Thyroid gland (tissue), 4 donors: ENCODE results near the gene SGPL1. TPM values are rescaled to one million over a fixed set of nuclear protein-coding genes. Genes with fewer than 3 reads are reported as not detected.

Experiments
- DNase-seq, 2 donors: peaks; one replicate each; pipeline ENCODE4 v3.0.0-alpha.2; 2019
- H3K27ac ChIP-seq, 3 donors: fragments of 200-600 bp; sonication (generic); 1 replicate in 2 of 3; 2 replicates in 1 of 3; pipeline ENCODE4 v1.5.1; 2016 to 2019; ENCODE audit warnings: mild to moderate bottlenecking in 1 of 3, moderate library complexity in 1 of 3
- H3K27me3 ChIP-seq: fragments of 200-600 bp; sonication (generic); one replicate; pipeline ENCODE4 v1.5.1; 2019
- H3K36me3 ChIP-seq, 2 donors: fragments of 200-600 bp; sonication (generic); one replicate each; pipeline ENCODE4 v1.5.1; 2016 to 2019
- H3K4me1 ChIP-seq, 2 donors: fragments of 200-600 bp; sonication (generic); one replicate each; pipeline ENCODE4 v1.5.1; 2017 to 2019
- H3K4me3 ChIP-seq, 3 donors: fragments of 200-600 bp; sonication (generic); replicated peaks in 1 of 3; 1 replicate in 2 of 3; 2 replicates in 1 of 3; pipeline ENCODE4 v1.5.1; 2016; ENCODE audit warnings: mild to moderate bottlenecking in 1 of 3
- H3K9me3 ChIP-seq: fragments of 200-600 bp; sonication (generic); one replicate; pipeline ENCODE4 v1.5.1; 2017
- POLR2A ChIP-seq, 2 donors: fragments of 450-650 bp; IDR thresholded peaks; one replicate each; pipeline ENCODE4 v1.6.1; 2017; ENCODE audit warnings: antibody characterized with exemption in 2 of 2, mild to moderate bottlenecking in 2 of 2, moderate library complexity in 1 of 2
- WGBS, 2 donors: methylation state at CpG; one replicate each; pipeline ENCODE4 v1.1.5; 2017; 5-methylcytosine and 5-hydroxymethylcytosine counted together
- intact Hi-C: fragments of 100-400 bp; cut with DNase I; formaldehyde crosslinking; loops from one replicate; pipeline ENCODE4 v1.15.1; 2023
- small RNA-seq: library from RNA; depleted of rRNA; stranded (forward); fragments of <200 nt; gene quantifications from one replicate; pipeline ENCODE3, GENCODE V24; 2016
- total RNA-seq, 4 donors: library from RNA; depleted of rRNA; stranded (reverse); fragments of >200 nt; gene quantifications; one replicate each; pipeline ENCODE4 v1.2.3, GENCODE V29; 2016
- TF ChIP-seq, protein P1 (sequence below), 6 experiments: fragments of 200-600 bp in 3 of 6; fragments of 450-650 bp in 3 of 6; sonication (generic) in 3 of 6; IDR thresholded peaks; one replicate each; pipeline ENCODE4 v1.5.1; 2016 to 2019; ENCODE audit warnings: antibody characterized with exemption in 6 of 6, mild to moderate bottlenecking in 2 of 6, inconsistent platforms in 1 of 6, moderate library complexity in 1 of 6

Gene SGPL1
- total RNA-seq, 4 donors from 2014 or later: 40.6 to 64.4 (median 46.1) TPM

DNA sequence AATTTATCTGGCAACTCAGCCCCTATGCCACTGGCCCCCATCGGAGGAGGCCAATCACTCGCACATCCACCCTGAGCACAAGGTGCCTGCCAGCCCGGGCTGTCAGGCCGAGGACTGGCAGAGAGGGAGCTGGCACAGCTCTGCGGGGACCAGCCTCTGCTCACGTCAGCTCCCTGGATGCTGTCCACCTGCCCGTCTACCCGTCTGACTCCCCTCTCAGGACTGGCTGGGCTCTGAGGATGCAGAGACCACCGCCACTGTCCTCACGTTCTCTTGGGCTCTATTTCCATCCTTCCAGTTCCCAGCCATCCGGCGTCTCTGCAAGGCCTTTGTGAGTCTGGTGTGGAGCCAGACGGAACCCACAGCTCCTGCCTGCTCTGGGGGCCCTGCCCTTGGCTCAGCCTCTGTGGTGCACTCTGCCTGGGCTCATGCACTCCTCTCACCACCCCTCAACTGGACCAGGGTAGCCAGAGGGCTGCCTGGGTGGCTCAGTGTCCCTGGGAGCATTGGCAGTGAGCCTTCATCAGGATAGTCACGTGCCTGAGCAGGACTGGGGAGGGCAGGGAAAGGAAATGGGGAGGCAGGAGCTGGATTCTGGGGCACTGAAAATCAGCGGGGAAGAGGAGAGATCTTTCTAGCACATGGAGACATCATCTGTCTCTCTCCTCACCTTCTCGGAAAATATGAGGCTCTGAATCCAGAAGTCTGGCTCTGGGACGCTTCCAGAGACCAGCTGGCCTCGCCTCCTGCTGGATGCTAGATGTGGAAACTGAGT, 110.7 kb downstream of the SGPL1 start:
- Histone ChIP-seq H3K9me3 (no peaks in the 10 kb centered on the region), H3K4me1 (no peaks in the 10 kb centered on the region), H3K36me3 (no peaks in the 10 kb centered on the region), H3K27me3 (no peaks in the 10 kb centered on the region), H3K27ac (no peak overlapping the region), H3K4me3 (no peak overlapping the region)
- DNase-seq: no peak
- intact Hi-C loops: loop anchor here (5.0 kb wide), 1 partner anchor 356 kb away; no protein-coding TSS in a partner anchor
- 79 to 80% methylated on average over 17 of the region's 18 CpGs for WGBS, 2 donors
- TF ChIP-seq, protein P1, sequence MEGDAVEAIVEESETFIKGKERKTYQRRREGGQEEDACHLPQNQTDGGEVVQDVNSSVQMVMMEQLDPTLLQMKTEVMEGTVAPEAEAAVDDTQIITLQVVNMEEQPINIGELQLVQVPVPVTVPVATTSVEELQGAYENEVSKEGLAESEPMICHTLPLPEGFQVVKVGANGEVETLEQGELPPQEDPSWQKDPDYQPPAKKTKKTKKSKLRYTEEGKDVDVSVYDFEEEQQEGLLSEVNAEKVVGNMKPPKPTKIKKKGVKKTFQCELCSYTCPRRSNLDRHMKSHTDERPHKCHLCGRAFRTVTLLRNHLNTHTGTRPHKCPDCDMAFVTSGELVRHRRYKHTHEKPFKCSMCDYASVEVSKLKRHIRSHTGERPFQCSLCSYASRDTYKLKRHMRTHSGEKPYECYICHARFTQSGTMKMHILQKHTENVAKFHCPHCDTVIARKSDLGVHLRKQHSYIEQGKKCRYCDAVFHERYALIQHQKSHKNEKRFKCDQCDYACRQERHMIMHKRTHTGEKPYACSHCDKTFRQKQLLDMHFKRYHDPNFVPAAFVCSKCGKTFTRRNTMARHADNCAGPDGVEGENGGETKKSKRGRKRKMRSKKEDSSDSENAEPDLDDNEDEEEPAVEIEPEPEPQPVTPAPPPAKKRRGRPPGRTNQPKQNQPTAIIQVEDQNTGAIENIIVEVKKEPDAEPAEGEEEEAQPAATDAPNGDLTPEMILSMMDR (IDR thresholded peaks at IDR 0.05): no peak
- TF ChIP-seq POLR2A (IDR thresholded peaks at IDR 0.05): no peak

DNA sequence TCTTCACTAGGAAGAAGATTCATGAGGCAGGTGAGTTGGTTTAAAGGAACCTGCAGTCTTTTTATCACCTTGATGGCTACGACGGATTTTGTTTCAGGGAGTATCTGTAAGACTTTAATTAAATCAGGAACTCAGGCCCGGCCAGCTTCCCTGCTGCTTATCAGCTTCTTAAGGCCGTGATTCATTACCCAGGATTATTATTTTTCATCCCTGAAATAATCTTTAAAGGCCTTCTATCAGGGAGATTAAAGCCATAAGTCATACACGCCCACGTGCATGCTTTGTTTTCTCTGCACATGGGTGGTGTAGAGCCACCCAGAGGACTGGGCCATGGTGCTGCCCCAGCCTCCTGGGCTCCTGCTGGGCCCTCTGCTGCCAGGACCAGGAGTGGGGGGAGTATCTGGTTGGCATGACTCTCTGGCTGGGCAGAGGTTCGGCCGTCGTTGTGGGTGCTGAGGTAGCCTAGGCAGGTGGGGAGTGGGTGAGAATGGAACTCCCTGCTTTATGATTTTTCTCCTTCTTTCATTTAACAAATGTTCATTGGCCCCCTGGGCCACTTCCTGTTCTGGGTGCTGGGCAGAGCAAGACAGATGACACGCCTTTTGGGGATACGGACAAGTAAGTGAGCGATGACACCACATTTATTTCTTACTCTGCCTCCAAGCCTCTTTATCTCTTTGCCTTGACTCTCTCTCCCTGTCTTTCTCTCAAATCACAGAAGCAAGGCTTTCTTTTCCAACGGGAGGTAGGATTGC, 111.6 kb downstream of the SGPL1 start:
- H3K36me3 ChIP-seq: no peaks in the 10 kb centered on the region
- H3K27ac ChIP-seq: no peak overlapping the region
- no peaks in the 10 kb centered on the region for H3K27me3 ChIP-seq
- H3K4me3 ChIP-seq: no peak overlapping the region
- intact Hi-C loops: loop anchor here (5.0 kb wide), 1 partner anchor 355 kb away; no protein-coding TSS in a partner anchor
- no peaks in the 10 kb centered on the region for H3K9me3 ChIP-seq
- TF ChIP-seq, protein P1 (IDR thresholded peaks at IDR 0.05): no peak
- TF ChIP-seq POLR2A (IDR thresholded peaks at IDR 0.05): no peak
- 81 to 84% methylated on average over 13 of the region's 13 CpGs for WGBS, 2 donors
- no peak for DNase-seq
- H3K4me1 ChIP-seq: no peaks in the 10 kb centered on the region

DNA sequence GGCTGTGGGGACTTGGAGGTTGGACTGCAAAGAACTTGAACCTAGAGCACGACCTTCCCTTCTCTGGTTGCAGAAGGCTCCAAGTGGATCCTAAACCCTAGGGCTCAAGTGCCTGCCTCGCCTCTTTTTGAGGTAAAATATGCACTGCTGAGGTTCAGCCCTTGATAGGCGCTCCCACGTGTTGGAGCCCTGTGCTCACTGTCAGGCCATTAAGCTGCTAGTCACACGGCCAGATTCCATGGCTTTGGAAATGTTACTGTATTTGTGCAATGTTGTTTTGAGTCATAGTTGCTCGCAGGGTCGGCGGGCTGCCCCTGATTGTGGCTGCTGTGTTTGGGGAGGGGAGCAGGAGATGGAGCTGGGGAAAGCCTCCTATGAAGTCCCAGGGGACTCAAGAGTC, 112.4 kb downstream of the SGPL1 start:
- TF ChIP-seq, protein P1 (IDR thresholded peaks at IDR 0.05): no peak
- TF ChIP-seq POLR2A (IDR thresholded peaks at IDR 0.05): no peak
- no peaks in the 10 kb centered on the region for H3K27me3 ChIP-seq
- WGBS, 2 donors: 75 to 81% methylated on average over 8 of the region's 8 CpGs

DNA sequence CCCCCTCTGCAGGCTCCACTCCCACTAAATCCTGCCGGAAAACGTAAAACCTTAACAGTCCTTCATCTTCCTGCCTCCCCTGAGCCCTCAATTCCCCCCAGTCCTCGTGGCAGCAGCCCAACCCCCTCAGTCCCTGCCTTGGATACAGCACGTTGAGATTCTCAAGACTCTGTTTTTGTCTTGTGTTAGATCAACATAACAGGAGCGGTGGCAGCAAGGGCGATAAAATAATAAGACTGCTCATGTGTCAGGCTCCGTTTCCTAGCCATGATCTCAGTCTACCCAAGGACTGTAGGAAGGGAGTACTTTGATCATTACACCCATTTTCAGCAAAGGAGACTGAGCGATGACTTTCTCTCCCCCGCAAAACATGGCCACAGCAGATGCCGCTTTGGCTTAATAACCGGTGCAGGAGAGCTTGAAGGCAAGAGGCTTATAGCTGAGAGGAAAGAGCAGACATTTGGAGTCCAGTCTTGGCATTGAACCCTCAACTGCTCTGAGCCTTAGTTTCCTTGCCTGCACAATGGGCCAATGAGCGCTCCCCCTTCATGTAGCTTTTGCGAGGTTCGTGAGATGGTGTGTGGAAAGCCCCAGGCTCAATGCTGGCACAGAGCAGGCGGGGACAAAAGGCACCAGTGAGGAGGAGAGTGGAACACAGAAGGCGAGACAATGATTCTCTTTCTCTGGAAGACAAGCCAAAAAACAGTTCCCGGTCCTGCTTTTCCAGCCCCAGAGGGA, 114.7 kb downstream of the SGPL1 start:
- intact Hi-C loops: no loop called here
- H3K27me3 ChIP-seq: no peaks in the 10 kb centered on the region
- DNase-seq: no peak
- H3K27ac ChIP-seq: no peak overlapping the region
- TF ChIP-seq, protein P1 (IDR thresholded peaks at IDR 0.05): no peak
- TF ChIP-seq POLR2A (IDR thresholded peaks at IDR 0.05): no peak
- no peaks in the 10 kb centered on the region for H3K9me3 ChIP-seq
- no peak overlapping the region for H3K4me3 ChIP-seq
- WGBS, 2 donors: 68 to 69% methylated on average over 17 of the region's 17 CpGs
- no peaks in the 10 kb centered on the region for H3K36me3 ChIP-seq
- H3K4me1 ChIP-seq: no peaks in the 10 kb centered on the region

More for the DNA sequence above, 112.4 kb downstream of the SGPL1 start:
- Histone ChIP-seq H3K4me1 (no peaks in the 10 kb centered on the region), H3K36me3 (no peaks in the 10 kb centered on the region), H3K4me3 (no peak overlapping the region), H3K9me3 (no peaks in the 10 kb centered on the region), H3K27ac (no peak overlapping the region)
- intact Hi-C loops: loop anchor here (5.0 kb wide), 1 partner anchor 354 kb away; no protein-coding TSS in a partner anchor
- DNase-seq: no peak

Small RNA genes within 50 kb of the gene (small RNA-seq; reads per million reads assigned to genes)
- not detected for gene RPS26P40

Other genes with a start within 250 kb of the SGPL1 start
- gene PRF1, start 213.2 kb upstream of the SGPL1 start, total RNA-seq: 1 to 10 TPM; 1.4 to 3.5 (median 2.9) TPM
- gene ADAMTS14, start 143.4 kb upstream of the SGPL1 start, total RNA-seq: not detected
- not detected for gene TBATA, start 30.6 kb upstream of the SGPL1 start, total RNA-seq
- 100 to 1,000 TPM in 1 of 4 donors, 10 to 100 TPM in 3; 39.4 to 124 (median 86.8) TPM for gene PCBD1, start 72.6 kb downstream of the SGPL1 start, total RNA-seq